GM12878 (cell line): ENCODE results near the gene TRIM13. TPM values are rescaled to one million over a fixed set of nuclear protein-coding genes. Genes with fewer than 3 reads are reported as not detected.

Experiments used
- ATAC-seq: fragments of 200-7000 bp; cut with Tn5 transposase; 3 replicates; pipeline ENCODE4 v1.9.1; 2020; ENCODE audit warnings: mild to moderate bottlenecking, moderate library complexity
- BruUV-seq: library from RNA; stranded (reverse); fragments of 400-500 nt; replicated peaks from 2 replicates; lab custom pipeline; 2021; lab: Mats Ljungman, UMichigan
- CTCF ChIA-PET: fragments of 300-600 bp; sonication (Branson Sonifier 250); formaldehyde crosslinking; extraction: SDS; loops from one replicate; lab custom pipeline; 2021; ENCODE audit warnings: inconsistent platforms; lab: Yijun Ruan, JAX
- POLR2A ChIA-PET: fragments of 350-600 bp; formaldehyde crosslinking; extraction: SDS; loops from one replicate; lab custom pipeline; 2021; ENCODE audit warnings: inconsistent platforms; lab: Charles Lee
- RAD21 ChIA-PET: fragments of 300-600 bp; sonication (Branson Sonifier 250); formaldehyde crosslinking; loops from one replicate; lab custom pipeline; 2023; ENCODE audit warnings: antibody characterized with exemption; ENCODE audit not compliant: unreplicated experiment; lab: Charles Lee
- SMC1A ChIA-PET: fragments of 300-600 bp; sonication (Branson Sonifier 250); formaldehyde crosslinking; loops from one replicate; lab custom pipeline; 2023; ENCODE audit not compliant: unreplicated experiment, uncharacterized antibody; lab: Charles Lee
- DNase-seq: peaks from one replicate; pipeline ENCODE4 v3.0.0-alpha.2; 2011; ENCODE audit warnings: low read depth, low spot score
- FAIRE-seq: peaks from 3 replicates; lab custom pipeline; 2011; peaks lifted over from hg19 to GRCh38; lab: Jason Lieb, UNC
- H2AFZ ChIP-seq: 2 replicates; pipeline ENCODE4 v1.6.0; 2011; ENCODE audit warnings: low read depth, low read length, control low read depth; ENCODE audit not compliant: control insufficient read depth
- H3K27ac ChIP-seq: 2 replicates; pipeline ENCODE4 v1.5.1; 2011; ENCODE audit warnings: control low read depth; ENCODE audit not compliant: control insufficient read depth, insufficient read depth
- H3K27me3 ChIP-seq, 2 experiments: replicated peaks in 1 of 2; 2 replicates each; pipeline versions ENCODE4 v1.6.0 to v1.6.1; 2011; ENCODE audit warnings: low read length in 1 of 2; ENCODE audit not compliant: control insufficient read depth in 2 of 2, insufficient read depth in 2 of 2
- H3K36me3 ChIP-seq, 2 experiments: 2 replicates each; pipeline ENCODE4 v1.5.1; 2011; ENCODE audit warnings: low read length in 1 of 2; ENCODE audit not compliant: control insufficient read depth in 2 of 2, insufficient read depth in 2 of 2
- H3K4me1 ChIP-seq: 2 replicates; pipeline ENCODE4 v1.6.1; 2011; ENCODE audit warnings: mild to moderate bottlenecking, low read length, moderate library complexity, mixed read lengths; ENCODE audit not compliant: control insufficient read depth, insufficient read depth
- H3K4me2 ChIP-seq: 2 replicates; pipeline ENCODE4 v1.6.0; 2011; ENCODE audit warnings: control low read depth; ENCODE audit not compliant: control insufficient read depth, insufficient read depth
- H3K4me3 ChIP-seq: fragments of 200-600 bp; sonication (generic); 2 replicates; pipeline ENCODE4 v1.5.1; 2016
- H3K79me2 ChIP-seq: 2 replicates; pipeline ENCODE4 v1.6.0; 2011; ENCODE audit warnings: low read length; ENCODE audit not compliant: control insufficient read depth, insufficient read depth
- H3K9ac ChIP-seq: 2 replicates; pipeline ENCODE4 v1.8.0; 2011; ENCODE audit warnings: low read length, control low read depth, mixed read lengths; ENCODE audit not compliant: control insufficient read depth, insufficient read depth
- H3K9me3 ChIP-seq: replicated peaks from 3 replicates; pipeline ENCODE4 v1.5.1; 2011; ENCODE audit warnings: mild to moderate bottlenecking, low read length; ENCODE audit not compliant: control insufficient read depth, insufficient read depth
- H4K20me1 ChIP-seq: 2 replicates; pipeline ENCODE4 v1.6.0; 2011; ENCODE audit not compliant: control insufficient read depth, insufficient read depth
- CHD4 ChIP-seq: fragments of 200-600 bp; sonication (generic); IDR thresholded peaks from 2 replicates; pipeline ENCODE4 v1.6.1; 2016; ENCODE audit warnings: mild to moderate bottlenecking
- ETV6 ChIP-seq, 2 experiments: fragments of 450-650 bp in 1 of 2; IDR thresholded peaks in 1 of 2; conservative IDR thresholded peaks in 1 of 2; 2 replicates each; pipeline ENCODE4 v1.6.1; 2014; ENCODE audit warnings: antibody characterized with exemption in 1 of 2, borderline replicate concordance in 1 of 2, low read depth in 1 of 2, mild to moderate bottlenecking in 1 of 2, moderate library complexity in 1 of 2
- IRF4 ChIP-seq: IDR thresholded peaks from 2 replicates; pipeline ENCODE4 v1.6.1; 2011; ENCODE audit warnings: low read depth, low read length
- TCF7 ChIP-seq: IDR thresholded peaks from 2 replicates; pipeline ENCODE4 v1.6.1; 2014; ENCODE audit warnings: antibody characterized with exemption, borderline replicate concordance
- ZBED1 ChIP-seq: IDR thresholded peaks from 2 replicates; pipeline ENCODE4 v1.6.1; 2016; ENCODE audit warnings: borderline replicate concordance
- ZBTB4 ChIP-seq: fragments of 450-650 bp; formaldehyde crosslinking; IDR thresholded peaks from 2 replicates; pipeline ENCODE4 v1.4.0; 2022; ENCODE audit warnings: mild to moderate bottlenecking, moderate library complexity
- ZSCAN29 ChIP-seq: fragments of 450-650 bp; IDR thresholded peaks from 2 replicates; pipeline ENCODE4 v1.6.1; 2017; ENCODE audit warnings: mild to moderate bottlenecking, moderate library complexity
- WGBS: methylation state at CpG from one replicate; pipeline ENCODE4 v1.1.6; 2016; ENCODE audit warnings: low lambda C conversion rate; ENCODE audit not compliant: insufficient replicate concordance, insufficient coverage; ENCODE audit errors: missing lambda C conversion rate; 5-methylcytosine and 5-hydroxymethylcytosine counted together
- in situ Hi-C: fragments of 300-500 bp; cut with MboI; formaldehyde crosslinking; loops from 9 replicates; pipeline ENCODE4 v1.14.3; 2018; ENCODE audit warnings: mixed read lengths
- intact Hi-C: fragments of 100-400 bp; cut with micrococcal nuclease; formaldehyde crosslinking; loops from one replicate; pipeline ENCODE4 v1.14.2; 2022; ENCODE audit not compliant: unreplicated experiment
- polyA plus RNA-seq, 11 experiments: library from polyadenylated mRNA; depleted of rRNA in 4 of 11; unstranded in 6 of 11; stranded (reverse) in 5 of 11; fragments of >200 nt; fragmentation: Nextera tagmentation in 4 of 11; fragmentation: Illumina TruSeq in 1 of 11; extraction: Ambion mirVana in 4 of 11; extraction: Trizol in 1 of 11; gene quantifications; 1 replicate in 1 of 11; 2 replicates in 10 of 11; pipeline versions ENCODE4 v1.2.1 to v1.2.3, GENCODE V29; 2011 to 2016; ENCODE audit warnings: inconsistent platforms in 2 of 11, missing spikeins in 2 of 11, low read depth in 1 of 11
- total RNA-seq, 4 experiments: library from RNA; depleted of rRNA in 3 of 4; stranded (reverse); fragments of >200 nt in 3 of 4; fragmentation: Illumina TruSeq in 1 of 4; extraction: Trizol in 1 of 4; gene quantifications; 2 replicates each; pipeline versions ENCODE4 v1.2.1 to v1.2.3, GENCODE V29; 2013 to 2021

TRIM13 gene
- total and polyA plus RNA-seq, 10 of the 15 experiments (the other 5 are each of a cell fraction or from before 2014, with no cell fraction given), result 15.4 to 33.8 (median 21.0) TPM

GRCh38 chr13:50015750-50016149 lies 18.9 kb downstream of the TRIM13 start:
- peaks cover 1% of the 10 kb centered on the region for H3K79me2 ChIP-seq
- CTCF ChIA-PET, result no interaction called here

More at GRCh38 chr13:50015750-50016149, 18.9 kb downstream of the TRIM13 start:
- Histone ChIP-seq H3K27me3 (no peaks in the 10 kb centered on the region), H3K9ac (no peak overlapping the region), H2AFZ (no peak overlapping the region), H3K9me3 (no peaks in the 10 kb centered on the region), H3K4me1 (no peaks in the 10 kb centered on the region), H3K4me2 (no peak overlapping the region), H3K4me3 (no peak overlapping the region), H4K20me1 (no peaks in the 10 kb centered on the region), H3K36me3 (peaks cover 0 to 20% of the 10 kb centered on the region in 2 experiments; a peak in 3 of 4 replicates), H3K27ac (no peak overlapping the region)
- intact Hi-C loops, result no loop called here
- in situ Hi-C loops, result no loop called here
- SMC1A ChIA-PET, result interaction anchor here (0.6 kb wide), 1 partner anchor 67 kb away, joined by 3 read pairs; no protein-coding TSS in a partner anchor
- FAIRE-seq (no peak), DNase-seq (no peak), ATAC-seq (no peak)
- POLR2A ChIA-PET, result no interaction called here
- RAD21 ChIA-PET, result no interaction called here
- no peak for TF ChIP-seq TCF7
- no peak for TF ChIP-seq ZBED1
- no peak for TF ChIP-seq ZSCAN29
- TF ChIP-seq CHD4, result no peak
- no peak for TF ChIP-seq IRF4
- no peak for TF ChIP-seq ZBTB4 (CRISPR knock-in tag)
- no peak for TF ChIP-seq ETV6 (conservative IDR thresholded peaks at IDR 0.05 in 1 of 2, IDR thresholded peaks at IDR 0.05 in 1 of 2; ENCODE audit: borderline replicate concordance in 1 of 2, low read depth in 1 of 2)
- WGBS, result 100% methylated on average over 4 of the region's 4 CpGs
- no TSS peak for BruUV-seq
